Fibroblast of skin of scalp (primary cell): Measurements from ENCODE around the gene PPP1R9B.

Experiments used
- DNase-seq: peaks from one replicate; pipeline ENCODE4 v3.0.0-alpha.2; 2013

PPP1R9B gene

GRCh38 chr17:50141026-50141744 lies 9.3 kb downstream of the PPP1R9B start:
- no peak for DNase-seq

DNA sequence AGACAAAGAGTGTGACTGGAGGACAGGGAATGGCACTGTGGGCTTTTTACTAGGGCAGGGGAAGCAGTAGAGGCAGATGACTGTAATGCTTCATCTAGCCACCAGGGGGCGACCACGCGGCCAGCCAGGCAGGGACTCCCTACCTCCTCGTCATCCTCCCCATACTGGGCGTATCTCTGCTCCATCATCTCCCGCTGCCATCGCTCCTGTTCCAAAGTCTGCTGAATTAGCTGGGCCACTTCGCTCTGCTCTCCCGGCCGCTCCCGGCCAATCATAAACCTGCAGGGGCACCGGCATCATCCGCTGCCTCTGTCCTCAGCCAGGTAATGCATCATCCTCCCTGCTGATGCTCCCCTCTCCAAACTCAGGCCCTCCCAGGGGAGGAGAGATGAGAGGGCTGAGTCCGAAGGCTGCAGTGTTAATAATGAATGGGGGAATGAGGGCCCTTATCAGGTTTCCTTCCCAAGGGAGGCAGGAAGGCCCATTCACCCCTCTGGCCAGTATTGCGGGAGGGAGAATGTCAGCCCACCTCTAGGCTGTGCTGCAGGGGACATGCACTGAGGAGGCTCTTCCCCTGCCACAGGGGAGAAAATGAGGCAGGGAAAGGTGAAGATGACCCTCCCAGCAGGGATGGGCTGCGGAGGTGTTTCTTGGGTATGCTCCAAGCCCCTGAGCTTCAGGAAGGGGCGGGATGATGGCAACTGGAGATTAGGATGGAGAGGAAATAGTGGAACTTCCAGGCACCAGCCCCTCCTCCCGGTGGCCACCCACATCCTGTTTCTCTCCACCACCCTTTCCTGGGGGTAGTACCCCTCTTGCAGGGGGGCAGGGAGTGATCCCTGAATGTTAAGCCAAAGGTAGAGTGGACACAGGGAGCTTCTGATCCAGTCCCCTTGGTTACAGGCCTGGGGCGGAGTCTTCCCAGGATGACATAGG lies 10.3 kb downstream of the PPP1R9B start:
- peak; percentile 78 for DNase-seq

DNA sequence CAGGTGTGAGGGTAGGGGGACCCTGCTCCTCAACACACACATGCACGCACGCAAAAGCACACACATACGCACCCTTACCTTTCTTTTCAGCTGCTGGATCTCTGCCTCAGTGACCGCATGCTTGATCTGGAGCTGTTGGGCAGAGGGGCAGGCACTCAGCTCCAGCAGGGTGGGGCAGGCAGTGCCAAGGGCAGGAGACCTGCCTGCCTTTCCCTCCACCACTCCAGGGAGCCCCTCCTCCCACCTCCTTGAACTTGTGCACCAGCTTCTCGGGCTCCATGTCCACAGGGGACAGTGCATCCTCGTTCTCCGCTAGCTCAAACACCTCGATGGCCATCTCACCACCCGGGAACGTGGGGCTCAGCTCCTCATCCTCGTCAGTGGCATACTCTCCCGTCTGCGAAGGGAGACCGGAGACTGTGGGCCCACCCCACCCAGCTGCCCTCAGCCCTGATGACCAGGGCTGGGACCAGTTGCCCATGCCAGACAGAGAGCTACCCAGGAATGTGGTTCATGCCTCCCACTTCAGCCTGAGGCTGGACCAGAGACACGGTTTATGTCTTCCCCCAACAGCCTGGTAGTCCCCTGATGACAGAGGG lies 11.2 kb downstream of the PPP1R9B start:
- DNase-seq: no peak

GRCh38 chr17:50137042-50137441 lies 13.4 kb downstream of the PPP1R9B start:
- DNase-seq: no peak

DNA sequence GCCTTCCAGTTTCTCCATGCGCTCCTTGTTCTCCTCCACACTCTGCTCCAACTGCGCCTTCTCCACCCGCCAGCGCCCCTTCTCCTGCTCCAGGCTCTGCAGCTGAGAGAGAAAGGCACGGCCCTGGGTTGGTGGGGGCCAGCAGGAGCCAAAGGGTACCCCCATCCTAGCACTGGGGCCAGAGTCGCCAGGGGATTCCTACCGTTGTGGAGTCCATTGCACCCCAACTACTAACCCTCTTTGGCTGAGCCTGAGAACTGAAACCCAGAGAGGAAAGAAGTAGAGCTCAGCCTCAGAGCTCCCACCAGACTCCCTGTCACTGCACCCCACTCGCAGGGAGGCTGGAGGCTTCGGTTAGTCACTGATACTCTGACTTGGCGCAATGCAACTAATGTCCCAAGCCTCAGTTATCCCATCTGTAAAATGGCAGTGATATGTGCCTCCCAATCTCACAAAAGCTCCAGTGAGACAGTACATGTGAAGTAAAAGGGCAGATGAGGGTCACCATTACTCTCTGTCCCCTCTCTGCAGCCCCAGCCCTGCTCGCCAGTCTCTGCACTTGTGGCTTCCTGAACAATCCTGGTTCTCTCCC lies 14.3 kb downstream of the PPP1R9B start:
- no peak for DNase-seq

DNA sequence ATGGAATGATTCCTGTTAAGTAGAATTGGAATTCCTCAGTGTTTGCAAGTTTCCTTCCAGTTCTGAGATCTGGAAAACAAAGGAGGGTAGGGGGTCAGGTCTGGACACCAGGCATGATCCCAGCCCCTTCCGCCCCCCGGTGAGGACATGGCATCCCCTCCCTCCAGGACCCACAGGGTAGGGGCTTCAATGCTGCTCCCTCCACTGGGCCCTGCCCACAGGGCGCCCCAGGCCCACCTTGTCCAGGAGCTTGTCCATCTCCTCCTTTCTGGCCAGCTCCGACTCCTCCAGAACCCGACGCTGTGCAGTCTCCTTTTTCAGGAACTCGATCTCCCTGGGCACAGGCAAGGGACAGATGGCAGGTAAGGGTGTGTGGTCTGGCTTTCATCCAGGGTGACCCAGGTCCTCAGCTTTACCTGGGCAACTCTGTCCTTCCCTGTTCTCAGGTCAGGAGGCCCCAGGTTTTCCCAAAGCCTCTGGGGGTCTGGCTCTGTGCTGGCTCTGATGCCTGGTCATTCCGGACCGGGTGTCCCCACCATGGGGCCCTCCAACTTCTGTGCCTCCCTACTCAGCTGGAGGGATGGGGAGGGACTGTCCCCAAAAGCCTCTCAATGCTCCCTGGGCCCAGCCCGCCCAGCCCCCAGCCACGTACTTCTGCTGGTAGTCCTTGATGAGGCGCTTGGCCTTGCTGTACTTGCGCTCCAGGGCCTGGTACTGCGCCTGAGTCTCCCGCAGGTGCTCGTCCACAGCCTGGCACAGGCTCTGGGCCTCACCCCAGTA lies 15.0 kb downstream of the PPP1R9B start:
- DNase-seq: no peak

DNA sequence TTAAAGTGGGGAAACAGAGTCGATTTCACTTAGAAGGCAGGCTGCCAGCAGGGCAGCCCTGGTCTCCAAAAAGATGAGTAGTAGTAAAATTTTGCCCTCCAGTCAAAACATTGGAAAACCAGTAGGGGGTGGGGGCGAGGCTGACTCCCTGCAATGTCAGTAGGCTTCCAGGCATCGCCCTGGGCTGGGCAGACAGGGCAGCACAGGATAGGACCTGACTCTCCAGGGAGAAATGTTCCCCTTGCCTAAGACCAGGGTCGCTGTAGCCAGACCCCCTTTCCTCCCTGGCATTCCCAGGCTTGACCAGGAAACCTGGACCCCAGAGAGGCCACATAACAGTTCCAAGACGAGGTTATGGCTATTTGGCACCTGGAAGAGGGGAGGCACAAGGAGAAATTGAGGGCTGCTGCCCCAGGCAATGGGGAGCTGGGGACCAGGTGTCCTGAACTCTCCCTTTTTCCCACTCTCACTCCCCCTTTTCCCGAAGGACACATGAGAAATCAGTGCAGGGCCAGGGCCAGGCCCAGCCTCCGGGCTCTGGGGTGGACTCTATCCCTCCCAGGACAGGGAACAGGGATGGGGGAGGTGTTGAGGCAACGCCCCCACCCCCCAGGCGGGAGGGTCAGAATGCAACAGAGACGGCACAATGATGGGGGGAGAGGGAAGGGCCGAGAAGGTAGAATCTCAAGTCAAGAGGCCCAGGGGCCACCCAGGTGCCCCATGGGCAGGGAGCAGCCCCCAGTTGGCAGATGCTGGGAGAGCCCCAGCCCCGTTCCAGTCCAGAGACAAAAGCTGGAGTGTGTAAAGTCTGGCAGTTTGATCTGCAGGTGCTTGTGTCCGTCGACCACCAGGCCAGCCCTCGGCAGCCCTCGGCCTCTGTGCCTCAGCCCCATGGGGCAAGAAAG lies 16.0 kb downstream of the PPP1R9B start:
- DNase-seq: peak; percentile 50

DNA sequence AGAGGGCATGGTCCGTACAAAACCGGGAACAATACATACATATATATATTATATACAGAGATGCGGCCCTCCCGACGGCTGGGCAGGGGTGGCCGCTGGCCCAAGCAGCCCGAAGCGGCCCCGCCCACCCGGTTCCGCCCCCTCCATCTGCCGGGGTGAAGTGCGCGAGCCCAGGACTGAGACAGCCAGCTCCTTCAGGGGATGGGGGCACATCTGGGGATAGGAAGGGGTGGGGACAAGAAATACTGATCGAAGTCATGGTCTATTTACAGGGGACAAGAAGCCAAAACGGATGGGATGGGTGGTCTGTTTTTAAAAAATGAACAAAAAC lies 16.7 kb downstream of the PPP1R9B start:
- DNase-seq: no peak

- DNase-seq: peak; percentile 61
Observed at GRCh38 chr17:50133028-50133768, 17.3 kb downstream of the PPP1R9B start.

GRCh38 chr17:50132104-50132794 lies 18.2 kb downstream of the PPP1R9B start:
- no peak for DNase-seq

- DNase-seq: no peak
Observed at GRCh38 chr17:50130559-50131305, 19.7 kb downstream of the PPP1R9B start.

DNA sequence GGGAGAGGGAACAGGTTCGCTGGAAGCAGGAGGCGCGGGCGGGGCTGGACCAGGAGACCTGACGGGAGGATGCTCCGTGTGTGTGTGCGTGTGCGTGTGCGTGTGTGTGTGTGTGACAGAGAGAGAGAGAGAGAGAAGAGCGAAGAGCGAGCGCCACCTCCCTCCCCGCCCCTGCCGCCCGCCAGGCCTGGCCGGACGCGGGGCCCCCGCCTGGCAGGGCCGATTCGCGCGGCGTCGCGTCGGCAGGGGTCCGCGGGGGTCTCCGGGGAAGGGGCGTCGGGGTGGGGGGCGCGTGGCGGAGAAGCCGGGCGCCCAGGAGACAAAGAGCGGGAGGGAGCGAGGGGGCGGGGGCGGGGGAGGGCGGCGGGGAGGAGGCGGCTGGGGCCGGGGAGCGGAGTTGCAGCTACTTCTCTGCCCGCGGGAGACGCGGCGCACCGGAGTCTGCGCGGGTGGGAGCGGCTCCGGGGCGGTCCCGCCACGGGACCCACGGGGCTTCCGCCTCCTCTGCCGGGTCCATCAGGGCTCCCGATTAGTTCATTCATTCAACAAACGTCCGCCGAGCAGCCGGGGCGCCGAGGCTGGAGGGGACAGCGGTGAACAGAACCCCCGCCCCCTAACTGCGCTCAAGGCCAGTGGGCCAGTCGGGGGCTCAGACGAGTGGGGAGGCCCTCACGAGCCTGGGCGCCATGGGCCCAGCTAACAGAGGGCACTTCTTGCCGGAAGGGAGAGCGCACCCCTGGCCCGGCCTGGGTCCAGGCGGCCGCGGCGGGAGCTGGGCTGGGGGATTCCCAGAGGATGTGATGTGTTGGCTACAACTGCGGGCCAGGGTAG lies 20.5 kb downstream of the PPP1R9B start, which contains the start of gene SAMD14:
Gene SAMD14 (minus strand): TSS at position 433 of the 831 bp plus-strand sequence. CDS start 5,201 bp downstream, outside the sequence.
- peak; percentile 61 for DNase-seq

- DNase-seq: no peak
Observed at GRCh38 chr17:50129353-50129727, 21.1 kb downstream of the PPP1R9B start.

GRCh38 chr17:50128441-50129352 lies 21.8 kb downstream of the PPP1R9B start:
- peak; percentile 22 for DNase-seq

DNA sequence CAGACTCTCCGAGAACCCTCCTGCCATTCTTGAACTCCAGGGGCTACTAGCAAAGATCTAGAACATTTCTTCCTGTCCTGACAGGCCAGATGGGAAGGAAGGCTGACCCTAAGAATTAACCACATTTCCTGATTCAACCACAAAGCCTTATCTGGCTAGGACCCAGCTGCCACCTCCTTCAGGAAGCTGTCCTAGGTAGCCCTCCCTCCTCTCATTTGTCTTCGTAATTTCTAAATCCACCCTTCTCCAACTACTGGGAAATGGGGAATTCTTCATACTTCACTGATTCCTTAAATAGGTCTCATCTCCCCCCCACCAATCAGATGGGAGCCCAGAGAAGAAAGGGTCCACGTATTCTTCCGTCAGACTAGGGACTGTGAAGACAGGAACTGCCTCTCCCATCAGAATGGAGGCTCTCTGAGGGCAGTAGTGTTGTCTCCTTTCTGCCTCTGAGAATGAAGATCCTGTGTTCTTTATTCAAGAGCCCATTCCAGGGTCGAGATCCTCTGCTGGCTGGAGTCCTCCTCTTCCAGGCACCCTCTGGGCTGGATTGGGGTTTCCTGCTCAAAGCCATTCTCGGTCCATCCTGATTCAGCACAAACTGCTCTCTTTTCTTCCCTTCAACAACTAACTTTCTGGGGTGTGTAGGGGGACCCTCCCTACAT lies 22.6 kb downstream of the PPP1R9B start:
- DNase-seq: no peak

DNA sequence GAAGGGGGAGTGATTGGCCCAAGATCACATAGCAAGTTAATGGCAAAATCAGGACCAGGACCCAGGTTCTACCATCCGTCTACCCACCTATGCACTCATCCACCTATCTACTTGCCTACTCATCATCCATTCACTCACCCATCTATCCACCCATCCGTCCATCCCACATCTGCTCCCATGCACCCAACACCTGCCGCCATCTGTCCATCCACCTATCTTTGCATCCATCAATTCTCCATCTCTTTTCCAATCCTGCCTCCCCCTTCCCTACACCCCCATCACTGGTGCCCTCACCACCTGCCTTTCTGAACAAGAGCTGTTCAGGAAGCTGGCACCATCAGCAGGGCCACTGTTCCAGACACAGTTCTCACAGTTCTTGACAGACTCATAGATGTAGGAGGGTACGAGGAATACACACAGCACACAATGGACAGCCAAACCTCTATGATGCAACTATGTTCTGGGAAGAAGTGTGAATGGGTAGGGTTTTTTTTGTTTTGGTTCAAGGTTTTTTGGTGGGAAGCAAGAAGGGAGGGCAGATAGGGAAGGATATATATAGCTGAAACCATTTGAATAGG lies 25.0 kb downstream of the PPP1R9B start:
- no peak for DNase-seq
